Tibial nerve (tissue), 4 donors: Measurements from ENCODE around the gene S100A10. TPM values are rescaled to one million over a fixed set of nuclear protein-coding genes. Genes with fewer than 3 reads are reported as not detected.

Experiments used
- DNase-seq, 2 donors: peaks; one replicate each; pipeline ENCODE4 v3.0.0-alpha.2; 2019; ENCODE audit warnings: low spot score in 2 of 2
- H3K27ac ChIP-seq, 4 donors: fragments of 200-600 bp; sonication (generic) in 3 of 4; one replicate each; pipeline ENCODE4 v1.5.1; 2017 to 2019; ENCODE audit warnings: mild to moderate bottlenecking in 1 of 4
- H3K27me3 ChIP-seq, 2 donors: fragments of 200-600 bp; sonication (generic) in 1 of 2; one replicate each; pipeline versions ENCODE4 v1.5.1 to v1.6.0; 2017 to 2019
- H3K36me3 ChIP-seq, 3 donors: fragments of 200-600 bp; sonication (generic); one replicate each; pipeline ENCODE4 v1.5.1; 2018 to 2019
- H3K4me1 ChIP-seq, 4 donors: fragments of 200-600 bp; sonication (generic) in 3 of 4; one replicate each; pipeline ENCODE4 v1.5.1; 2017 to 2019
- H3K4me3 ChIP-seq, 4 donors: fragments of 200-600 bp; sonication (generic) in 3 of 4; one replicate each; pipeline ENCODE4 v1.5.1; 2017 to 2019; ENCODE audit warnings: mild to moderate bottlenecking in 1 of 4, moderate library complexity in 1 of 4
- H3K9me3 ChIP-seq, 4 donors: fragments of 200-600 bp; sonication (generic) in 3 of 4; one replicate each; pipeline ENCODE4 v1.5.1; 2017 to 2019
- EP300 ChIP-seq, 2 donors: sonication (generic); formaldehyde crosslinking; IDR thresholded peaks; one replicate each; pipeline ENCODE4 v1.6.1; 2017; ENCODE audit warnings: antibody characterized with exemption in 2 of 2, mild to moderate bottlenecking in 1 of 2
- POLR2A ChIP-seq, 2 donors: fragments of 450-650 bp; IDR thresholded peaks; one replicate each; pipeline ENCODE4 v1.6.1; 2017; ENCODE audit warnings: antibody characterized with exemption in 2 of 2, mild to moderate bottlenecking in 2 of 2, moderate library complexity in 2 of 2
- WGBS, 2 donors: methylation state at CpG; one replicate each; pipeline ENCODE4 v1.1.5; 2018; 5-methylcytosine and 5-hydroxymethylcytosine counted together
- total RNA-seq, 4 donors: library from RNA; depleted of rRNA; stranded (reverse); fragments of >200 nt; gene quantifications; one replicate each; pipeline ENCODE4 v1.1.0, GENCODE V29; 2016
- TF ChIP-seq, protein P1 (sequence below), 5 experiments: fragments of 200-600 bp in 3 of 5; fragments of 450-650 bp in 2 of 5; sonication (generic) in 3 of 5; IDR thresholded peaks; one replicate each; pipeline ENCODE4 v1.5.1; 2016 to 2019; ENCODE audit warnings: antibody characterized with exemption in 5 of 5, mild to moderate bottlenecking in 3 of 5, moderate library complexity in 2 of 5

S100A10 gene
- total RNA-seq, 4 donors from 2014 or later: 108 to 230 (median 192) TPM

DNA sequence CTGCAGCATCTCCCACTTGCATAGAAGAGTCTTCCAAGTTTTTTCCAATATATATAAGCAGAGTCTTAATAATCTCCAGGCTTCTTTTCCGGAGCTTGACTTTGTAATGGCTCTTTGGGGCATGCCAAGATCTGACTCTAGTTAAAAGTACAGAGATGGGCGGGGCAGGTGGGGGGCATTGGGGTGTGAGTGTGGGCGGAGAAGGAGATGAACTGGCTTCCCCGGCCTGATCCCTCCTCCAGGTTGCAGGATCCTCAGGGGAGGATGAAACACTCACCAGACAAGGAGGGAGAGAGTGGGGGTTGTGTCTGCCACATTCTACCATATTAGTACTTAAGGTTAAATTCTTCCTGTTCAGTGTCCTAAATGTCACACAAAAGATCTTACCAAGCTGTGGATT lies 23.0 kb downstream of the S100A10 start:
- TF ChIP-seq POLR2A (IDR thresholded peaks at IDR 0.05) (no peak), EP300 (IDR thresholded peaks at IDR 0.05) (no peak)
- TF ChIP-seq, protein P1, sequence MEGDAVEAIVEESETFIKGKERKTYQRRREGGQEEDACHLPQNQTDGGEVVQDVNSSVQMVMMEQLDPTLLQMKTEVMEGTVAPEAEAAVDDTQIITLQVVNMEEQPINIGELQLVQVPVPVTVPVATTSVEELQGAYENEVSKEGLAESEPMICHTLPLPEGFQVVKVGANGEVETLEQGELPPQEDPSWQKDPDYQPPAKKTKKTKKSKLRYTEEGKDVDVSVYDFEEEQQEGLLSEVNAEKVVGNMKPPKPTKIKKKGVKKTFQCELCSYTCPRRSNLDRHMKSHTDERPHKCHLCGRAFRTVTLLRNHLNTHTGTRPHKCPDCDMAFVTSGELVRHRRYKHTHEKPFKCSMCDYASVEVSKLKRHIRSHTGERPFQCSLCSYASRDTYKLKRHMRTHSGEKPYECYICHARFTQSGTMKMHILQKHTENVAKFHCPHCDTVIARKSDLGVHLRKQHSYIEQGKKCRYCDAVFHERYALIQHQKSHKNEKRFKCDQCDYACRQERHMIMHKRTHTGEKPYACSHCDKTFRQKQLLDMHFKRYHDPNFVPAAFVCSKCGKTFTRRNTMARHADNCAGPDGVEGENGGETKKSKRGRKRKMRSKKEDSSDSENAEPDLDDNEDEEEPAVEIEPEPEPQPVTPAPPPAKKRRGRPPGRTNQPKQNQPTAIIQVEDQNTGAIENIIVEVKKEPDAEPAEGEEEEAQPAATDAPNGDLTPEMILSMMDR (IDR thresholded peaks at IDR 0.05): no peak

DNA sequence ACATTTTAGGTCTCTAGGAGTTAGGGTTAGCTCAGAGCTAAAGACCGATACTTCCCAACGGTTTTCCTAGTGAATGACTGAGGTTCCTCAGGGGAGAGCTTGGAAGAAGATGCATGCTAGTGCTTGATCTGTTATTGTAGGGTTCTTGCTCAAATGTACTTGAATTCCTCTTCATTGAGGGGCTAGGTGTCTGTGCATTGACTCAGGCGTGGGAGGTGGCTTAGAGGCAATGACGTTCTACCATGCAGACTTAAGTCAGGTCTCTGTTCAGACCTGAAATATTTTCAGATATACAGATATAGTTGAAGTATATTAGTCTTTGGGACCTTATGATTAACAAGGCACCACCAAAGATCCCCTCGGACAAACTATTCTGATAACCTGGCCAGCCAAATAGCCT lies 23.5 kb downstream of the S100A10 start:
- TF ChIP-seq POLR2A (IDR thresholded peaks at IDR 0.05) (no peak), EP300 (IDR thresholded peaks at IDR 0.05) (no peak)
- TF ChIP-seq, protein P1 (IDR thresholded peaks at IDR 0.05): no peak
- Histone ChIP-seq H3K4me3 (no peak overlapping the region), H3K36me3 (no peaks in the 10 kb centered on the region), H3K27ac (no peak overlapping the region), H3K4me1 (peaks cover 0 to 48% (median 13%) of the 10 kb centered on the region in 4 donors), H3K9me3 (no peaks in the 10 kb centered on the region), H3K27me3 (no peaks in the 10 kb centered on the region)
- WGBS, 2 donors: 77 to 79% methylated on average over 5 of the region's 5 CpGs
- no peak for DNase-seq

More for the DNA sequence above, 23.0 kb downstream of the S100A10 start:
- WGBS, 2 donors: 57 to 72% methylated on average over 4 of the region's 4 CpGs
- Histone ChIP-seq H3K36me3 (no peaks in the 10 kb centered on the region), H3K9me3 (no peaks in the 10 kb centered on the region), H3K27ac (no peak overlapping the region), H3K4me3 (no peak overlapping the region), H3K27me3 (no peaks in the 10 kb centered on the region), H3K4me1 (peaks cover 0 to 48% (median 13%) of the 10 kb centered on the region in 4 donors)
- DNase-seq: no peak

DNA sequence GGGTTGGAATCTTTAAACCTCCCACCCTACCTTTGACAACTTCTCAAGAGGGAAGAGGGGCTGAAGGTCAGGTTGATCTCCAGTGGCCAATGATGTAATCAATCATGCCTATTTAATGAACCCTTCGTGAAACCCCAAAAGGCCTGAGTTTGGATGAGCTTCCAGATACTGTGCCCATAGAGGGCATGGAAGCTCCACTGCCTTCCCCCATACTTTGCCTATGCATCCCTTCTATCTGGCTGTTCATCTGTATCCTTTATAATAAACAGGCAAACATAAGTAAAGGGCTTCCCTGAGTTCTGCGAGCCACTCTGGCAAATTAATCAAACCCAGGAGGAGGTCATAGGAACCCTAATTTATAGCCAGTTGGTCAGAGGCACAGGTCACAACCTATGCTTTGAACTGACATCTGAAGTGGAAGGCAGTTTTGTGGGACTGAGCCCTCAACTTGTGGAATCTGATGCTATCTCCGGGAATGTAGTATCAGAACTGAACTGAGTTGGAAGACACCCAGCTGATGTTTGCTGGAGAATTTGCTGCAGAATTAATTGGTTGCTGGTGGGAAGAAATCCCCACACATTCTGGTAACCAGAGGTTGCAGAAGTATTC lies 24.8 kb downstream of the S100A10 start:
- DNase-seq: no peak
- TF ChIP-seq, protein P1 (IDR thresholded peaks at IDR 0.05): no peak
- TF ChIP-seq POLR2A (IDR thresholded peaks at IDR 0.05): no peak
- no peak for TF ChIP-seq EP300 (IDR thresholded peaks at IDR 0.05)
- Histone ChIP-seq H3K36me3 (no peaks in the 10 kb centered on the region), H3K9me3 (no peaks in the 10 kb centered on the region), H3K4me1 (peaks cover 0 to 52% (median 13%) of the 10 kb centered on the region in 4 donors), H3K27me3 (no peaks in the 10 kb centered on the region), H3K27ac (peak overlapping the region in 2 of 4 donors; percentile 6 to 66), H3K4me3 (no peak overlapping the region)
- 48 to 63% methylated on average over 3 of the region's 3 CpGs for WGBS, 2 donors

DNA sequence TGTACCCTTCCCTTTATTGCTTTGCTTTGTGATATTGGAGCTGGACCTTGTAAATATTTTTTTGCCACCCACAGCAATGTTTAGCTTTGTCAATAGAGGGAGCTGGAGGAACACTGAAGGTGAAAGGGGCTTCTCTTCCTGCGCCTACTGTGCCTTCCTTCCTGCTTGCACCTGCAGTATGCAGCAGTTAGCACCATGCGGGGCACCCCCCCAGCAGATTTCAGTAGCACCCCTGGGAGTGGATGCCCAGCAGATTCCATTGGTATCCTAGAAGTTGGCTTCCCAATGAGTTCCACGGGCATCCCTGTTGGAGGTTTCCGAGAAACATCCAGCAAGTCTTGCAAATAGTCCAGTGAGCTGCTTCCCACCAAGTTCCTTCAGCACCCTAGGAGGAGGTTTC lies 25.6 kb downstream of the S100A10 start:
- H3K27ac ChIP-seq: peak overlapping the region in 1 of 4 donors; percentile 66
- no peaks in the 10 kb centered on the region for H3K27me3 ChIP-seq
- peak in 1 of 2 donors; percentile 44 for DNase-seq
- WGBS, 2 donors: 35 to 57% methylated on average over 4 of the region's 4 CpGs
- no peaks in the 10 kb centered on the region for H3K9me3 ChIP-seq
- TF ChIP-seq EP300 (IDR thresholded peaks at IDR 0.05) (no peak), POLR2A (IDR thresholded peaks at IDR 0.05) (no peak)
- TF ChIP-seq, protein P1 (IDR thresholded peaks at IDR 0.05): peak; percentile 53 to 77 (median 72)
- no peak overlapping the region for H3K4me3 ChIP-seq
- H3K36me3 ChIP-seq: no peaks in the 10 kb centered on the region
- H3K4me1 ChIP-seq: peaks cover 0 to 51% (median 10%) of the 10 kb centered on the region in 4 donors

DNA sequence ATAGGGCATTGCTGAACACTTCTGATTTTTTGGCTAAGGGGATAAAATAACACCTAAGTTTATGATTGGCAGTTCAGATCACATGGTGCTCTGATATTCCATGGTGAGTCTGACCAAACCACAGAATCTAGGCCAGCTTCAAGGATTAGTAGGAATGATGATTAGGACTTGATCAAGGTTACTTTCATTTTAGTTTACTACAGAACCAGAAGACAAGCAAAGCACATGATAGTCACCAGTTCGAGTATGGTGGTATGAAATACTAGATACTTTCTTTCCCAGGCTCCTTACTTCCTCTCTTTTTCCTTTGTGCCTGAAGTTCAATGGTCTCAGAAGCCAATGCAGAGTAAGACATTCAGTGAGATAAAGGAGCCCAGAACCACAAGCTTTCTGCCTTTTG lies 26.6 kb downstream of the S100A10 start:
- H3K4me3 ChIP-seq: no peak overlapping the region
- no peaks in the 10 kb centered on the region for H3K36me3 ChIP-seq
- H3K4me1 ChIP-seq: peaks cover 0 to 49% (median 6%) of the 10 kb centered on the region in 4 donors
- H3K9me3 ChIP-seq: no peaks in the 10 kb centered on the region
- WGBS, 2 donors: 77 to 90% methylated on average over 1 of the region's 1 CpG
- H3K27me3 ChIP-seq: no peaks in the 10 kb centered on the region
- DNase-seq: no peak
- no peak overlapping the region for H3K27ac ChIP-seq
- TF ChIP-seq, protein P1 (IDR thresholded peaks at IDR 0.05): no peak
- TF ChIP-seq EP300 (IDR thresholded peaks at IDR 0.05): no peak
